22Rv1 (cell line): ENCODE results near the gene ZSWIM5.

Source experiments
- ZFX ChIP-seq: fragments of 450-650 bp; IDR thresholded peaks from 2 replicates; pipeline ENCODE4 v1.6.1; 2017; ENCODE audit warnings: antibody characterized with exemption, borderline replicate concordance
- TF ChIP-seq, protein P1 (sequence below): fragments of 450-650 bp; IDR thresholded peaks from 2 replicates; pipeline ENCODE4 v1.5.1; 2017; ENCODE audit warnings: mild to moderate bottlenecking

DNA sequence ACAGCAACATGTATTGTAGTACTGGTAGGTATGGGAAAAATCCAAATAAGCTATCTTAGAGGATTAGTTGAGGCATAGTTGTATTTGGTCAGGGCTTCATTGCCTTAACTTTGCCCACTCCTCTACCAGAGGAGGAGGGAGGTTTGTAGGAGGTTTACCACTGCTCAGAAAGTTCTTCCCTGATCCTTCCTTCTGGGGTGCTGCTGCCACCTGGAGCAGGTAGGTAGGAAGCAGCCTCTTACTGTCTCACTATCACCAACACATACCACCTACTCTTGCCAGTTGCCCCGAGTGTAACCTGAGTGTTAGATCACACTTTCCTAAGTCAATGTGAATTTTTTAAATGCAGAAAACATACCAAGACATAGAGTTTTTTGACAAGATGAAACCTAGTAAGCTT is 24.1 kb upstream of the ZSWIM5 start:
- TF ChIP-seq, protein P1, sequence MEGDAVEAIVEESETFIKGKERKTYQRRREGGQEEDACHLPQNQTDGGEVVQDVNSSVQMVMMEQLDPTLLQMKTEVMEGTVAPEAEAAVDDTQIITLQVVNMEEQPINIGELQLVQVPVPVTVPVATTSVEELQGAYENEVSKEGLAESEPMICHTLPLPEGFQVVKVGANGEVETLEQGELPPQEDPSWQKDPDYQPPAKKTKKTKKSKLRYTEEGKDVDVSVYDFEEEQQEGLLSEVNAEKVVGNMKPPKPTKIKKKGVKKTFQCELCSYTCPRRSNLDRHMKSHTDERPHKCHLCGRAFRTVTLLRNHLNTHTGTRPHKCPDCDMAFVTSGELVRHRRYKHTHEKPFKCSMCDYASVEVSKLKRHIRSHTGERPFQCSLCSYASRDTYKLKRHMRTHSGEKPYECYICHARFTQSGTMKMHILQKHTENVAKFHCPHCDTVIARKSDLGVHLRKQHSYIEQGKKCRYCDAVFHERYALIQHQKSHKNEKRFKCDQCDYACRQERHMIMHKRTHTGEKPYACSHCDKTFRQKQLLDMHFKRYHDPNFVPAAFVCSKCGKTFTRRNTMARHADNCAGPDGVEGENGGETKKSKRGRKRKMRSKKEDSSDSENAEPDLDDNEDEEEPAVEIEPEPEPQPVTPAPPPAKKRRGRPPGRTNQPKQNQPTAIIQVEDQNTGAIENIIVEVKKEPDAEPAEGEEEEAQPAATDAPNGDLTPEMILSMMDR, result peak; percentile 18; the same call in 1 of the 2 replicates
- TF ChIP-seq ZFX, result no peak
